HL-60 (cell line): ENCODE results near the gene MCF2L2.

ENCODE experiments used
- CTCF ChIP-seq: IDR thresholded peaks from one replicate; pipeline ENCODE4 v1.5.1; 2011; ENCODE audit warnings: low read length, control low read depth, inconsistent platforms; ENCODE audit not compliant: insufficient read depth
- GABPA ChIP-seq: IDR thresholded peaks from 2 replicates; pipeline ENCODE4 v1.6.1; 2012; ENCODE audit warnings: low read depth
- SPI1 ChIP-seq: IDR thresholded peaks from 2 replicates; pipeline ENCODE4 v1.6.1; 2012; ENCODE audit warnings: low read depth, mild to moderate bottlenecking, borderline replicate concordance
- TF ChIP-seq, protein P1 (sequence below): IDR thresholded peaks from 2 replicates; pipeline ENCODE4 v1.6.1; 2012; ENCODE audit warnings: low read depth; ENCODE audit not compliant: insufficient replicate concordance

- no peak for TF ChIP-seq CTCF
- no peak for TF ChIP-seq SPI1
- TF ChIP-seq, protein P1, sequence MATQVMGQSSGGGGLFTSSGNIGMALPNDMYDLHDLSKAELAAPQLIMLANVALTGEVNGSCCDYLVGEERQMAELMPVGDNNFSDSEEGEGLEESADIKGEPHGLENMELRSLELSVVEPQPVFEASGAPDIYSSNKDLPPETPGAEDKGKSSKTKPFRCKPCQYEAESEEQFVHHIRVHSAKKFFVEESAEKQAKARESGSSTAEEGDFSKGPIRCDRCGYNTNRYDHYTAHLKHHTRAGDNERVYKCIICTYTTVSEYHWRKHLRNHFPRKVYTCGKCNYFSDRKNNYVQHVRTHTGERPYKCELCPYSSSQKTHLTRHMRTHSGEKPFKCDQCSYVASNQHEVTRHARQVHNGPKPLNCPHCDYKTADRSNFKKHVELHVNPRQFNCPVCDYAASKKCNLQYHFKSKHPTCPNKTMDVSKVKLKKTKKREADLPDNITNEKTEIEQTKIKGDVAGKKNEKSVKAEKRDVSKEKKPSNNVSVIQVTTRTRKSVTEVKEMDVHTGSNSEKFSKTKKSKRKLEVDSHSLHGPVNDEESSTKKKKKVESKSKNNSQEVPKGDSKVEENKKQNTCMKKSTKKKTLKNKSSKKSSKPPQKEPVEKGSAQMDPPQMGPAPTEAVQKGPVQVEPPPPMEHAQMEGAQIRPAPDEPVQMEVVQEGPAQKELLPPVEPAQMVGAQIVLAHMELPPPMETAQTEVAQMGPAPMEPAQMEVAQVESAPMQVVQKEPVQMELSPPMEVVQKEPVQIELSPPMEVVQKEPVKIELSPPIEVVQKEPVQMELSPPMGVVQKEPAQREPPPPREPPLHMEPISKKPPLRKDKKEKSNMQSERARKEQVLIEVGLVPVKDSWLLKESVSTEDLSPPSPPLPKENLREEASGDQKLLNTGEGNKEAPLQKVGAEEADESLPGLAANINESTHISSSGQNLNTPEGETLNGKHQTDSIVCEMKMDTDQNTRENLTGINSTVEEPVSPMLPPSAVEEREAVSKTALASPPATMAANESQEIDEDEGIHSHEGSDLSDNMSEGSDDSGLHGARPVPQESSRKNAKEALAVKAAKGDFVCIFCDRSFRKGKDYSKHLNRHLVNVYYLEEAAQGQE = no peak
- no peak for TF ChIP-seq GABPA
Observed at GRCh38 chr3:183213415-183214276, 214.8 kb downstream of the MCF2L2 start.
